ENCODE measurements around the gene HMX1. TPM values are rescaled to one million over a fixed set of nuclear protein-coding genes. Genes with fewer than 3 reads are reported as not detected.

Gene HMX1
- total and polyA plus RNA-seq, 12 donors = 2.7 TPM; not detected in 11

GRCh38 chr4:8863686-8864682, 7.7 kb downstream of the HMX1 start:
- TF ChIP-seq POLR2A (IDR thresholded peaks at IDR 0.05) (no peak), CTCF (IDR thresholded peaks at IDR 0.05) (no peak)
- Histone ChIP-seq H3K36me3 (replicated peaks in 1 of 2) (no peaks in the 10 kb centered on the region), H3K4me3 (no peak overlapping the region), H3K9me3 (replicated peaks in 1 of 3) (no peaks in the 10 kb centered on the region), H3K27me3 (peaks cover 93% of the 10 kb centered on the region), H3K27ac (no peak overlapping the region), H3K4me1 (replicated peaks in 1 of 2) (no peaks in the 10 kb centered on the region)
- DNase-seq = no peak
- WGBS, 4 donors = 9 to 14% (median 10%) methylated on average over 13 to 31 of the region's 31 CpGs
- intact Hi-C loops (cut with DNase I) = no loop called here

- intact Hi-C loops (cut with DNase I) = no loop called here
- no peak overlapping the region for H3K4me3 ChIP-seq
- H3K36me3 ChIP-seq (replicated peaks in 1 of 2) = no peaks in the 10 kb centered on the region
- H3K27me3 ChIP-seq = peaks cover 94% of the 10 kb centered on the region
- H3K9me3 ChIP-seq (replicated peaks in 1 of 3) = no peaks in the 10 kb centered on the region
- TF ChIP-seq CTCF (IDR thresholded peaks at IDR 0.05) (no peak), POLR2A (IDR thresholded peaks at IDR 0.05) (no peak)
- H3K27ac ChIP-seq = no peak overlapping the region
- no peaks in the 10 kb centered on the region for H3K4me1 ChIP-seq (replicated peaks in 1 of 2)
- DNase-seq = no peak
- WGBS, 4 donors = 4 to 7% (median 6%) methylated on average over 18 to 41 of the region's 41 CpGs
Measured at GRCh38 chr4:8862800-8863685, 8.6 kb downstream of the HMX1 start.

- no peaks in the 10 kb centered on the region for H3K36me3 ChIP-seq (replicated peaks in 1 of 2)
- H3K27me3 ChIP-seq = peaks cover 94% of the 10 kb centered on the region
- no peak for DNase-seq
- no peak overlapping the region for H3K4me3 ChIP-seq
- H3K9me3 ChIP-seq (replicated peaks in 1 of 3) = no peaks in the 10 kb centered on the region
- no peak overlapping the region for H3K27ac ChIP-seq
- TF ChIP-seq POLR2A (IDR thresholded peaks at IDR 0.05) (no peak), CTCF (IDR thresholded peaks at IDR 0.05) (no peak)
- intact Hi-C loops (cut with DNase I) = no loop called here
- WGBS, 4 donors = 5 to 7% (median 7%) methylated on average over 5 of the region's 5 CpGs
- peaks cover 0 to under 1% of the 10 kb centered on the region in 2 donors for H3K4me1 ChIP-seq (replicated peaks in 1 of 2)
Measured at GRCh38 chr4:8862334-8862733, 9.3 kb downstream of the HMX1 start.
